GM21528 (cell line): ENCODE results near the gene ZSCAN20.

Experiments used
- ATAC-seq: cut with Tn5 transposase; IDR thresholded peaks from one replicate; pipeline ENCODE4 v1.9.1; 2021; ENCODE audit warnings: mild to moderate bottlenecking, moderate library complexity; ENCODE audit not compliant: unreplicated experiment, low FRiP score

ZSCAN20 gene

GRCh38 chr1:33443080-33443704, 29.3 kb upstream of the ZSCAN20 start:
- ATAC-seq = no peak

- no peak for ATAC-seq
Measured at GRCh38 chr1:33443705-33444180, 28.7 kb upstream of the ZSCAN20 start.

DNA sequence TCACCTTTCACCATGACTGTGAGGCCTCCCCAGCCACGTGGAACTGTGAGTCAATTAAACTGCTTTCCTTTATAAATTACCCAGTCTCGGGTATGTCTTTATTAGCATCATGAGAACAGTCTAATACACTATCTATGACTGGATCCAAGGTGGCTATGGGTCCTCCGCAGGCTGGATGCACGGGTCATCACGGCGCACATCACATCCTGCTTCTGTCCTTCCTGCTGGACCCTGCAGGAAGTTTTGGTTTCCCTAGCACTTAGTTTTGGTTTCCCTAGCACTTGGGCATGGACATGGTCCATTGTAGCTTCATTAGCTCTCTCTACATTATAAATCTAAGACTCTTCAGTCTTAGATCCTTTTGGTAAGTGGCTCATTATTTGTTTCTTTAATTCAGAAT, 27.3 kb upstream of the ZSCAN20 start:
- no peak for ATAC-seq

- ATAC-seq = no peak
Measured at GRCh38 chr1:33446590-33446989, 25.9 kb upstream of the ZSCAN20 start.

DNA sequence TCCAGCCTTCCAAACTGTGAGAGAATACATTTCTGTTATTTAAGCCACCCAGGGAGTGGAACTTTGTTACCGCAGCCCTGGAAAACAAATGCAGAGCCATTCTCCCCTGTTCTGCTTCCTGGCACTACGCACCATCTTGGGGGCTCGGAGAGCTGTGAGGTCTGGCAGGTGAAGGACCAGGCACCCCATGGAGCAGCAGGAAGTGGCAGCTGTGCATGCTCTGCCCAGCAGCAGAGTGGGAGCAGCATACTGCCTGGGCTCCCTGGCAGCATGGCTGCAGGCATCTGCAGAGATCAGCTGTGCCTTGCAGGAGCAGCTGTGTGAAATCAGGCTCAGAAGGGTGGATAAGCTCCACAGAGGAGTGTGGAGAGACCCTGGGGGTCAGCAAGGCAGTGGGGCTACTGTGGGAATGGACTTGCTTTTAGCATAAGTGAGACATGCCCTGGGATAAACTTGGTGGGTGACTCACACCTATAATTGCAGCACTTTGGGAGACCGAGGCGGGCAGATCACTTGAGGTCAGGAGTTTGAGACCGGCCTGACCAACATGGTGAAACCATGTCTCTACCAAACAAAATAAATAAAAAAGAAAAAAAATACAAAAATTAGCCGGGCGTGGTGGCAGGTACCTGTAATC, 17.7 kb upstream of the ZSCAN20 start:
- no peak for ATAC-seq

DNA sequence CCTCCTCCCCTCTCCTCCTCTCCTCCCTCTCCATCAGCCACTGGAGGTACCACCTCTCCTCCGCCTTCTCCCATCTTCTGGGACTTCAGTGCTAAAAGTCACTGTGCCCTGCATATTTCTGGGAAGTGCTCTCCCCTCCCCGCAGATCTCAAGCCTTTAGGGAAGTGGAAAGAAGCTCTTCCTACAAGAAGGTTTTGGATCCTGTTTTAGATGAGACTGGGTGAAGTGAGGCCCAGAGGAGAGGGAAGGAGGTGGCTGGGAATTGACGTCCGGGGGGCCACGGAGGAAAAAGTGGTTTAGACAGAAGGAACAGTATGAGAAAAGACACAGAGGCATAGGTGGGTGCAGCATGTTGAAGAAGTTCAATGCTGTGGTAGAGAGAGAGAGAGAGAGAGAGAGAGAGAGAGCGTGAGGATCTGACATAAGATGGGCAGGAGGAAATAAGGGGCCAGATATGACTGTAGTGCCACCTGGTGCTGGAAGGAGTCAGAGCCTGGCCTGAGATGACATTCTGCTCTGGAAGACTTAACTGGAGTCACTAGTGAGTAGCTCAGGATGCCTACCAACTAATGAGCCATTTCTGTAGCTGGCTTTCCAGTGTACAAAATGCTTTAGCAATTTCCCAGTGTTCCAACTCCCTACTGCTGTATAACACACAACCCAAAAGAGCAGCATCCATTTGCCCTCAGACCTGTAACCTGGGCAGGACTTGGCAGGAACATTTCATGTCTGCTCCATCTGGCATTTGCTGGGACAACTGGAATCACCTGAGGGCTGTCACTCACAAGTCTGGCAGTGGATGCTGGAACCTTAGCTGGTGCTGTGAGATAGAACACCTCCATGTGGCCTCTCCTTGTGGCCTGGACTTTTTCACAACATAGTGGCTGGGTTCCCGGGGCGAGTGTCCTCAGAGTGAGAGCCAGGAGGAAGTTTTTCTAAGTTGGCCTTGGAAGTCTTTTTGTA, 16.6 kb upstream of the ZSCAN20 start:
- ATAC-seq = no peak

DNA sequence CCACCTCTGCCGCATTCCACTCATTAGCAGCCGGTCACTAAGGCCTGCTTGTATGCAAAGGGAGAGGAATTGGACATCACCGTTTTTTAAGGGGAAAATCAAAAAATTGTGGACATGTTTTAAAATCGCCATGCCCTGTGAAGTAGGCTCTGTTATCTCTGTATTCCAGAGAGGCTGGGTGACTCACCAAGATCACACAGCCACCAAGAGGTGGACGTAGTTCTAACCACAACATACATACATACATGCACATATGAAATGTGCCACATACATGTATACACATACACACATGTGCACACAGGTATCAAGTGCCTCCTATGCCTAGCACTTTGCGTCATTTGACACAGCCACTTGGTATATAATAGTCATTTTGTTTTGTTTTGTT, 16.0 kb upstream of the ZSCAN20 start:
- ATAC-seq = no peak

DNA sequence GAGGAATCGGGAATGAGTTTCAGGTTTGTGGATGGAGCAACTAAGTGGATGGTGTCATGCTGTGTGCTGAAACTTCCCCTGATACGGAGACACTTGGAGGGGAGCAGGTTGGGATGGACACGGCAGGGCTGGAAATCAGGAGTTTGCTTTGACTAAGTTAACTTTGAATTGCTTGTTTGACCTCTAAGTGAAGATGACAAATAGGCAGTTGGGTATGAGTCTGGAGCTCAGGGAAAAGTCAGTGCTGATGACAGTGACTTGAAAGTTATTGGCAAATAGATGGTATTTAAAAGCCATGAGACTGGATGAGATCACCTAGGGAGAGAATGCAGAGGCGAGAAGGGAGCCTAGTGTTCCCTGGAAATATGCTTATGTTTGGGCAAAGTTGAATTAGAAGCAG, 12.8 kb upstream of the ZSCAN20 start:
- ATAC-seq = no peak

DNA sequence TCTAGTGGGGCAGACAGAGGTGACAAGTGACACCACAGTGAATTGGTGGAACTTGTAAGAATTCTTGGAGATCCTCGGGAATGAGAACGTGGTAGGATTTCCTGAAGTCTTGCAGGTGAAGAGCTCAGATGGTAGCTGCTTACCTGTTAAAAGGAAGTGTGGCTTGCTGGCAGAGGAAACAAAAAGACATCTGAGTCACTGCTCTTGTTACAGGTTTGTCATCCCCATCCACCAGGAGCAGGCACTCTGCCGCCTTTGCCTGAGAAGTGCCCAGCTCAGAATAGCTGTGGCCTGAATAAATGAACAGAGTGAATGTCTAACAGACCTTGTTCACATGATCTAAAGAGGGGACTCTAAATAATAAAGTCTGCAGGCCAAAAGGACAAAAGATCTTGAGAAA, 12.3 kb upstream of the ZSCAN20 start:
- no peak for ATAC-seq

- ATAC-seq = peak; percentile 78
Measured at GRCh38 chr1:33460947-33461629, 11.4 kb upstream of the ZSCAN20 start.

- ATAC-seq = no peak
Measured at GRCh38 chr1:33462405-33463164, 9.9 kb upstream of the ZSCAN20 start.

DNA sequence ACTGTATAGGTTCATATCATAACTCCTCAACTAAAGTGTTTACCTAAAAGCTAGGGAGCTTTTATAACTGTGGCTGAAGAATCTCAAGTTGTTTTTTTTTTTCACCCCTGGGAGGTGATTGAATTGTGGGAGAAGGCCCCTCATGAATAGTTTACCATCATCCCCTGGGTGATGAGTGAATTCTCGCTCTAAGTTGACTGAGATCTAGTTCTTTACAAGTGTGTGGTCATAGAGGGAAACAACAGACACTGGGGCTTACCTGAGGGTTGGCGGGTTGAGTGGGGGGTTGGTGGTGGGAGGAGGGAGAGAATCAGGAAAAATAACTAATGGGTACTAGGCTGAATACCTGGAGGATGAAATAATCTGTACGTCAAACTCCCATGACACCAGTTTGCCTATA, 7.9 kb upstream of the ZSCAN20 start:
- no peak for ATAC-seq

DNA sequence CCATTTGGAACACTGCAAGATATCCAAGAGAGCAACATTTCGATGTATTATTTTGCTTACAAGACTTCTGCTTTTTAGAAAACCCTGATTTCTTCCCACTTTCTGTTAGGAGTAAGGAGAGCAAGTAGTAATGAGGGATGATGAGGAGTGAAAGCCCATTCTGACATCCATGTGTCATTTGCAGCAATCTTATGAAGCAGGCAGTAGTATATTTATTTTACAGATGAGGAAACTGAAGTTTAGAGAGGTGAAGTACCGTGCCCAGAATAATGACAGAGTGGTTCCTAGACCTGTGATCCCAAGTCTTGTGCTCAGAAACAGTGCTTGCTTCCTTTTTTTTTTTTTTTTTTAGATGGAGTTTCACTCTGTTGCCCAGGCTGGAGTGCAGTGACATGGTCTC, 7.1 kb upstream of the ZSCAN20 start:
- ATAC-seq = no peak

DNA sequence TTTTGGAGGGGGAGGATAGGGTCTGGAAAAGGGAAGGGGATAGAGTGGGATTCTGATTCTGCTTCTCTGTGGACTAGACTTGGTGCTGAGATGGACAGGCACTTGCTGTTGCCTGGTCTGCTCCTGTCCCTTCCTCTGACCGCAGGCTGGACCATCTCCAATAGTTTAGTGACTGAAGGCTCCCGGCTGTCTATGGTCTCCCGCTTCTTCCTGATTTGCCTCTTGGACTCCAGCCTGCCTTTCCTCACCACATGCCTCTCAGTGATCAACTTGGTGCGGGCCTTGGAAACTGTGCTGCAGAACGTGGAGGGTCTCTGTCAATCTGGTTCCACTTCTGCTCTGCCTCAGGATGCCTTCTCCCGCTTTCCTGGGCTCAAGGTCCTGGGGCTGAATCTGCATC, 6.3 kb upstream of the ZSCAN20 start:
- no peak for ATAC-seq

GRCh38 chr1:33468011-33468410, 4.4 kb upstream of the ZSCAN20 start:
- ATAC-seq = no peak

DNA sequence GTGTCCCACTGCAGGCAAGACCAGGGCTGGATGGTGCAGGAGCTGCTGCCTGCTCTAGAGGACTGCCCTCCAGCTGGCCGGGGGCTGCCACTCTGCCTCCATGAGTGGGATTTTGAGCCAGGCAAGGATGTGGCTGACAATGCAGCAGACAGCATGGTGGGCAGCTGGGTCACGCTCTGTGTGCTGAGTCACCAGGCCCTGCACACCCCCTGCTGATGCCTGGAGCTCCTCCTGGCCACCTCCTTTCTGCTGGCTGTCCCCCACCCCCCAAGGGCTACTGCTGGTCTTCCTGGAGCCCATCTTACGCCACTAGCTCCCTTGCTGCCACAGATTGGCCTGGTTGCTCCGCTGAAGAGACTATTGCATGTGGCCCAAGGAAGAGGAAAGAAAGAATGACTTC, 3.9 kb upstream of the ZSCAN20 start:
- no peak for ATAC-seq

GRCh38 chr1:33468967-33469366, 3.5 kb upstream of the ZSCAN20 start:
- no peak for ATAC-seq

DNA sequence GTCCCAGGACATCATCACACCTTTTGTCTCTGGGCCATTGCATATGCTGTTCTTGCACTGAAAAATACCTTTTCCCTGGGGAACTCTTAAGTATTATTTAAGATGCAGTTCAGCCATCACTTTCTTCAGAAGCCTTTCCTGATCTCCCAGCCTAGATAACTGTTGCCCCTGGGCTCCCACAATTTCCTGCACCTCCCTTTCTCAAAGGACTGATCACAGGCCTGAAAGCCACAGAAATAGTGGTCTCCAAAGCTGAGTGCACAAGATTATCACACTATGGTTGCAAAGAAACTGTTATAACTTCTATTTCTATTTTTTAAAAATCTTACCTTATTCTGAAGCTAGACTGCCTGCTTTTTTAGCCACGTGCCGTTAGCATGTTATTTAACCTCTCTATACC, 2.8 kb upstream of the ZSCAN20 start:
- ATAC-seq = no peak

DNA sequence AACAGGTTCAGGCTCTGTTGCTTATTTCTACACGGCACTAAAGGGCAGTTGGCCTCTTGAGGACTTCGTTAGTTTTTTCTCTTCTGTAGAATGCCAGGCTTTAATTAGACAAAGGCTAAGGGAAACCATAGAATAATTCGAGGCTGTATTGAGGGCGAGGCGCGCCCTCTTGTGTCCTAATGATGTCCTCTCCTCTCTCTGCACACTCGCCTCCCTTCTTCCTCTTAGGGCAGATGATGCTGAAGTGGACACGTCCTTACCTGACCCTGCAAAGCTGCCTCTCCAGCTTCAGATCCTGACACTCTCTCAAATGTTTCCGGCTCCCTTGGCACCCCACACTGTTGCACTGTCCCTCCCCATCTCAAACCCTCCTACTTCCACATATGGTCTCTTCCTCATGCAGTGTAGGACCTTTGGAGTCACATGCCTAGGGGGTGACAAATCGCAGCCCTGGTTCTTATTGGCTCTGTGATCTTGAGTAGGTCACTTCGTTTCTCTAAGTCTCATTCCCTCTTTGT, 1.9 kb upstream of the ZSCAN20 start:
- peak; percentile 41 for ATAC-seq

- no peak for ATAC-seq
Measured at GRCh38 chr1:33471416-33471815, 1.0 kb upstream of the ZSCAN20 start.
